ENCODE data around the gene TTC7B.

GRCh38 chr14:90489306-90489705 lies 326.9 kb downstream of the TTC7B start:
- TF ChIP-seq SALL1 (CRISPR knock-in tag; IDR thresholded peaks at IDR 0.05) (no peak), PAX8 (CRISPR knock-in tag; IDR thresholded peaks at IDR 0.05; ENCODE audit: borderline replicate concordance) (no peak), SMYD3 (CRISPR knock-in tag; IDR thresholded peaks at IDR 0.05) (no peak), MBD4 (IDR thresholded peaks at IDR 0.05; ENCODE audit: borderline replicate concordance, low read length) (no peak), ZKSCAN5 (CRISPR knock-in tag; IDR thresholded peaks at IDR 0.05) (no peak), CTCF (CRISPR knock-in tag; IDR thresholded peaks at IDR 0.05) (no peak), POGZ (CRISPR knock-in tag; IDR thresholded peaks at IDR 0.05) (no peak)
